ENCODE data around the gene CEP83. TPM values are rescaled to one million over a fixed set of nuclear protein-coding genes. Genes with fewer than 3 reads are reported as not detected.

CEP83 gene
- total RNA-seq, 2 donors from 2014 or later: 6.8 to 26.5 TPM

- Histone ChIP-seq H3K4me3 (no peak overlapping the region), H3K27me3 (replicated peaks; ENCODE audit: insufficient read depth) (no peaks in the 10 kb centered on the region), H3K36me3 (no peaks in the 10 kb centered on the region), H3K27ac (no peak overlapping the region), H3K9me3 (no peaks in the 10 kb centered on the region), H3K4me1 (replicated peaks) (no peaks in the 10 kb centered on the region)
- 4% methylated on average over 1 of the region's 1 CpG for WGBS
- intact Hi-C loops (cut with DNase I): no loop called here
- TF ChIP-seq POLR2A (IDR thresholded peaks at IDR 0.05) (no peak), POLR2AphosphoS5 (IDR thresholded peaks at IDR 0.05) (no peak), CTCF (IDR thresholded peaks at IDR 0.05) (no peak)
- DNase-seq (ENCODE audit: low spot score): no peak
Observed at GRCh38 chr12:94503619-94504018, 44.0 kb upstream of the CEP83 start.

- H3K27ac ChIP-seq: no peak overlapping the region
- H3K36me3 ChIP-seq: no peaks in the 10 kb centered on the region
- intact Hi-C loops (cut with DNase I): no loop called here
- TF ChIP-seq POLR2AphosphoS5 (IDR thresholded peaks at IDR 0.05) (no peak), CTCF (IDR thresholded peaks at IDR 0.05) (no peak), POLR2A (IDR thresholded peaks at IDR 0.05) (no peak)
- DNase-seq (ENCODE audit: low spot score): no peak
- no peak overlapping the region for H3K4me3 ChIP-seq
- H3K9me3 ChIP-seq: no peaks in the 10 kb centered on the region
- H3K4me1 ChIP-seq (replicated peaks): no peaks in the 10 kb centered on the region
- 41% methylated on average over 3 of the region's 3 CpGs for WGBS
- H3K27me3 ChIP-seq (replicated peaks; ENCODE audit: insufficient read depth): no peaks in the 10 kb centered on the region
Observed at GRCh38 chr12:94500831-94501567, 41.3 kb upstream of the CEP83 start.

GRCh38 chr12:94498698-94499097 lies 39.0 kb upstream of the CEP83 start:
- Histone ChIP-seq H3K9me3 (no peaks in the 10 kb centered on the region), H3K27me3 (replicated peaks; ENCODE audit: insufficient read depth) (no peaks in the 10 kb centered on the region), H3K4me1 (replicated peaks) (no peaks in the 10 kb centered on the region), H3K4me3 (no peak overlapping the region), H3K36me3 (no peaks in the 10 kb centered on the region), H3K27ac (no peak overlapping the region)
- WGBS: 96% methylated on average over 3 of the region's 3 CpGs
- intact Hi-C loops (cut with DNase I): no loop called here
- TF ChIP-seq POLR2AphosphoS5 (IDR thresholded peaks at IDR 0.05) (no peak), CTCF (IDR thresholded peaks at IDR 0.05) (no peak), POLR2A (IDR thresholded peaks at IDR 0.05) (no peak)
- no peak for DNase-seq (ENCODE audit: low spot score)

GRCh38 chr12:94498073-94498472 lies 38.4 kb upstream of the CEP83 start:
- Histone ChIP-seq H3K27ac (no peak overlapping the region), H3K36me3 (no peaks in the 10 kb centered on the region), H3K27me3 (replicated peaks; ENCODE audit: insufficient read depth) (no peaks in the 10 kb centered on the region), H3K4me1 (replicated peaks) (no peaks in the 10 kb centered on the region), H3K4me3 (no peak overlapping the region), H3K9me3 (no peaks in the 10 kb centered on the region)
- 92% methylated on average over 8 of the region's 8 CpGs for WGBS
- TF ChIP-seq POLR2AphosphoS5 (IDR thresholded peaks at IDR 0.05) (no peak), CTCF (IDR thresholded peaks at IDR 0.05) (no peak)
- no peak for DNase-seq (ENCODE audit: low spot score)
- intact Hi-C loops (cut with DNase I): no loop called here

- Histone ChIP-seq H3K4me3 (no peak overlapping the region), H3K9me3 (no peaks in the 10 kb centered on the region), H3K4me1 (replicated peaks) (no peaks in the 10 kb centered on the region), H3K27ac (no peak overlapping the region), H3K36me3 (no peaks in the 10 kb centered on the region), H3K27me3 (replicated peaks; ENCODE audit: insufficient read depth) (no peaks in the 10 kb centered on the region)
- intact Hi-C loops (cut with DNase I): no loop called here
- WGBS: 85% methylated on average over 4 of the region's 4 CpGs
- no peak for TF ChIP-seq CTCF (IDR thresholded peaks at IDR 0.05)
- TF ChIP-seq POLR2AphosphoS5 (IDR thresholded peaks at IDR 0.05): no peak
- TF ChIP-seq POLR2A (IDR thresholded peaks at IDR 0.05): no peak
- no peak for DNase-seq (ENCODE audit: low spot score)
Observed at GRCh38 chr12:94495445-94496115, 35.9 kb upstream of the CEP83 start.

All from prostate gland (tissue), 2 donors.